ENCODE measurements around the gene GRK1.

Gene GRK1

DNA sequence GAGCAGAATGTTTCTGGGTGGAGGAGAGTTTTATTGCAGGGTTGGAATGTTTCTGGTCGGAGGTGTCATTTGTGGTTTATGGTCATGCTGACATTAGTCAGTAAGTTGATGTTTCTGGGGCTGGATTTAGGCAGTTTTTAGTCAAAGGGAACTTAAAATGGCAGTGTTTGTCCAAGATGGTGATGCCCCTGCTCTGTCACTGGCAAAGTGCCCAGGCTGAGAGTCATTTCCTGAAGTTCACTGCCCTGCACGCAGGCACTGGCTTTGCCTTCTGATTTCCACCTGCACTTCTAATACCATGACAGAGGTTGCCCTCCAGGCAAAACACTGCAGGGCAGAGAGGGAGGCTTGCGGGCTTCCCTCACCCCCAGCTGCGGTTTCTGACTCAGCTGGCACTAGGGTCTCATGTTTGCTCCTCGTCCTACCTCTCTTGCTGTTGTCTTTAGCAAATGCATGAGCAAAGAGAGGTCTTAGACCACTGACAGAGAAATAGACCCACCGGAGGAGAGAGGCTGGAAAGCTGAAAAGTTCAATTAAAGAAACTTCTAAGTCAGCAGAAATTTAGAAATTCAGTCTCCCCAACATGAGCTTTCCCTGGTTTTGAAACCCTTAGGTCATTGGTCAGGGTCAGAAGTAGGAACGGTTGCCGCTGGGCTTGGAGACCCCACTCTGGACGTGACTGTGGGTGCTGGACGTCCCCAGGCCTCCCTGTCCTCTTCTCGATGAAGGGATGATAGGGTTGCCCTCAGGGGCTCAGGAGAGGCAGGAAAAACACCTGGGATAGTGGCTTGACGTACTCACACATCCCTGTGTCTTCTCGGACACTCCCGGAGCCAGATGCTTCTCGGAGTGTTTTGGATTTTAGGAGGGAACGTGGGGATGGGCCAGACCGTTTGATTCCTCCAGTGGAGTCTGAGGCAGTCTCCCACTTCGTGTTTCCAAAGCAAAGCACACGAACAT is 118.3 kb downstream of the GRK1 start:
- peak; percentile 75 for DNase-seq (ENCODE audit: low read depth)
- TF ChIP-seq, protein P1, sequence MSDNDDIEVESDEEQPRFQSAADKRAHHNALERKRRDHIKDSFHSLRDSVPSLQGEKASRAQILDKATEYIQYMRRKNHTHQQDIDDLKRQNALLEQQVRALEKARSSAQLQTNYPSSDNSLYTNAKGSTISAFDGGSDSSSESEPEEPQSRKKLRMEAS (IDR thresholded peaks at IDR 0.05; ENCODE audit: low read depth, low read length): no peak
- TF ChIP-seq MYC (IDR thresholded peaks at IDR 0.05; ENCODE audit: low read depth, low read length): no peak
- no peak for TF ChIP-seq CTCF (IDR thresholded peaks at IDR 0.05; ENCODE audit: low read depth, low read length)
- TF ChIP-seq POLR2A (IDR thresholded peaks at IDR 0.05; ENCODE audit: extremely low read depth, insufficient read length): no peak

GRCh38 chr13:113786262-113786841 is 119.3 kb downstream of the GRK1 start:
- TF ChIP-seq, protein P1 (IDR thresholded peaks at IDR 0.05; ENCODE audit: low read depth, low read length): no peak
- TF ChIP-seq MYC (IDR thresholded peaks at IDR 0.05; ENCODE audit: low read depth, low read length) (no peak), CTCF (IDR thresholded peaks at IDR 0.05; ENCODE audit: low read depth, low read length) (no peak), POLR2A (IDR thresholded peaks at IDR 0.05; ENCODE audit: extremely low read depth, insufficient read length) (no peak)
- no peak overlapping the region for H3K4me3 ChIP-seq (ENCODE audit: low read depth, low read length)
- DNase-seq (ENCODE audit: low read depth): no peak

More for the DNA sequence above, 118.3 kb downstream of the GRK1 start:
- no peak overlapping the region for H3K4me3 ChIP-seq (ENCODE audit: low read depth, low read length)

Data from NB4 (cell line).